Activated B cell treated with CpG ODN at 0.5 μM for 24 hours (primary cell): ENCODE data around the gene ASCL3. TPM values are rescaled to one million over a fixed set of nuclear protein-coding genes. Genes with fewer than 3 reads are reported as not detected.

Experiments used
- ATAC-seq: fragments of 200-7000 bp; cut with Tn5 transposase; one replicate; pipeline ENCODE4 v1.10.0; 2021; ENCODE audit warnings: low read depth, mild to moderate bottlenecking, moderate library complexity
- CTCF ChIA-PET: fragments of 350-600 bp; sonication (Branson Sonifier 250); formaldehyde crosslinking; loops from one replicate; lab custom pipeline; 2021; ENCODE audit warnings: antibody characterized with exemption; lab: Charles Lee
- POLR2A ChIA-PET: fragments of 350-600 bp; sonication (Branson Sonifier 250); formaldehyde crosslinking; loops from one replicate; lab custom pipeline; 2021; ENCODE audit warnings: antibody characterized with exemption; lab: Charles Lee
- DNase-seq: peaks from one replicate; pipeline ENCODE4 v3.0.0; 2022
- H3K27ac Mint-ChIP-seq: one replicate; pipeline ENCODE4 v1.8.0; 2020; ENCODE audit warnings: mixed read lengths
- H3K27me3 Mint-ChIP-seq: one replicate; pipeline ENCODE4 v1.8.0; 2021; ENCODE audit warnings: mixed read lengths
- H3K36me3 Mint-ChIP-seq: one replicate; pipeline ENCODE4 v1.8.0; 2021; ENCODE audit warnings: low read depth, mixed read lengths
- H3K4me1 Mint-ChIP-seq: one replicate; pipeline ENCODE4 v1.8.0; 2021; ENCODE audit warnings: mixed read lengths
- H3K4me3 Mint-ChIP-seq: one replicate; pipeline ENCODE4 v1.8.0; 2020; ENCODE audit warnings: mild to moderate bottlenecking, mixed read lengths
- H3K9me3 Mint-ChIP-seq: one replicate; pipeline ENCODE4 v1.8.0; 2020; ENCODE audit warnings: mixed read lengths
- intact Hi-C: fragments of 100-400 bp; cut with micrococcal nuclease; formaldehyde crosslinking; loops from one replicate; pipeline ENCODE4 v1.15.1; 2024
- total RNA-seq: library from RNA; stranded (reverse); gene quantifications from 2 replicates; pipeline ENCODE4 v1.2.3, GENCODE V29; 2022
- TF ChIP-seq, protein P1 (sequence below): fragments of 200-600 bp; IDR thresholded peaks from one replicate; pipeline ENCODE4 v1.8.0; 2022; ENCODE audit warnings: antibody characterized with exemption, mild to moderate bottlenecking

ASCL3 gene
- total RNA-seq, 1 donor from 2014 or later, result not detected

- Mint-ChIP-seq H3K4me1 (no peaks in the 10 kb centered on the region), H3K27me3 (no peaks in the 10 kb centered on the region), H3K27ac (no peak overlapping the region), H3K9me3 (no peaks in the 10 kb centered on the region), H3K36me3 (peaks cover 23% of the 10 kb centered on the region), H3K4me3 (no peak overlapping the region)
- ChIA-PET POLR2A (interaction anchor here (0.6 to 0.7 kb wide), 2 partner anchors 10 to 1132 kb away, joined by 3 read pairs; no protein-coding TSS in a partner anchor), CTCF (no interaction called here)
- TF ChIP-seq, protein P1, sequence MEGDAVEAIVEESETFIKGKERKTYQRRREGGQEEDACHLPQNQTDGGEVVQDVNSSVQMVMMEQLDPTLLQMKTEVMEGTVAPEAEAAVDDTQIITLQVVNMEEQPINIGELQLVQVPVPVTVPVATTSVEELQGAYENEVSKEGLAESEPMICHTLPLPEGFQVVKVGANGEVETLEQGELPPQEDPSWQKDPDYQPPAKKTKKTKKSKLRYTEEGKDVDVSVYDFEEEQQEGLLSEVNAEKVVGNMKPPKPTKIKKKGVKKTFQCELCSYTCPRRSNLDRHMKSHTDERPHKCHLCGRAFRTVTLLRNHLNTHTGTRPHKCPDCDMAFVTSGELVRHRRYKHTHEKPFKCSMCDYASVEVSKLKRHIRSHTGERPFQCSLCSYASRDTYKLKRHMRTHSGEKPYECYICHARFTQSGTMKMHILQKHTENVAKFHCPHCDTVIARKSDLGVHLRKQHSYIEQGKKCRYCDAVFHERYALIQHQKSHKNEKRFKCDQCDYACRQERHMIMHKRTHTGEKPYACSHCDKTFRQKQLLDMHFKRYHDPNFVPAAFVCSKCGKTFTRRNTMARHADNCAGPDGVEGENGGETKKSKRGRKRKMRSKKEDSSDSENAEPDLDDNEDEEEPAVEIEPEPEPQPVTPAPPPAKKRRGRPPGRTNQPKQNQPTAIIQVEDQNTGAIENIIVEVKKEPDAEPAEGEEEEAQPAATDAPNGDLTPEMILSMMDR, result no peak
- DNase-seq (no peak), ATAC-seq (no peak)
- intact Hi-C loops, result no loop called here
These were observed 20.1 kb downstream of the ASCL3 start for GRCh38 chr11:8922691-8923090.

GRCh38 chr11:8917157-8917825 is 25.5 kb downstream of the ASCL3 start:
- intact Hi-C loops, result no loop called here
- ChIA-PET POLR2A (no interaction called here), CTCF (no interaction called here)
- Mint-ChIP-seq H3K27ac (no peak overlapping the region), H3K4me1 (peaks cover 18% of the 10 kb centered on the region), H3K36me3 (peaks cover 24% of the 10 kb centered on the region), H3K4me3 (no peak overlapping the region), H3K27me3 (no peaks in the 10 kb centered on the region), H3K9me3 (no peaks in the 10 kb centered on the region)
- ATAC-seq, result no peak
- DNase-seq, result no peak
- TF ChIP-seq, protein P1, result no peak

- TF ChIP-seq, protein P1, result no peak
- peaks cover 15% of the 10 kb centered on the region for H3K36me3 Mint-ChIP-seq
- CTCF ChIA-PET, result interaction anchor here (0.8 to 2.5 kb wide), 7 partner anchors 11 to 909 kb away, joined by 3 to 25 read pairs (median 5); no protein-coding TSS in a partner anchor
- no peak for DNase-seq
- no peak for ATAC-seq
- H3K4me3 Mint-ChIP-seq, result no peak overlapping the region
- H3K27me3 Mint-ChIP-seq, result no peaks in the 10 kb centered on the region
- H3K27ac Mint-ChIP-seq, result no peak overlapping the region
- peaks cover 27% of the 10 kb centered on the region for H3K4me1 Mint-ChIP-seq
- POLR2A ChIA-PET, result interaction anchor here (1.2 to 1.3 kb wide), 2 partner anchors 50 to 226 kb away, joined by 3 read pairs; no protein-coding TSS in a partner anchor
- no peaks in the 10 kb centered on the region for H3K9me3 Mint-ChIP-seq
- intact Hi-C loops, result loop anchor here (1.0 to 5.0 kb wide), 4 partner anchors 45 to 1383 kb away; no protein-coding TSS in a partner anchor
These were observed 28.2 kb downstream of the ASCL3 start for GRCh38 chr11:8914661-8915018.

DNA sequence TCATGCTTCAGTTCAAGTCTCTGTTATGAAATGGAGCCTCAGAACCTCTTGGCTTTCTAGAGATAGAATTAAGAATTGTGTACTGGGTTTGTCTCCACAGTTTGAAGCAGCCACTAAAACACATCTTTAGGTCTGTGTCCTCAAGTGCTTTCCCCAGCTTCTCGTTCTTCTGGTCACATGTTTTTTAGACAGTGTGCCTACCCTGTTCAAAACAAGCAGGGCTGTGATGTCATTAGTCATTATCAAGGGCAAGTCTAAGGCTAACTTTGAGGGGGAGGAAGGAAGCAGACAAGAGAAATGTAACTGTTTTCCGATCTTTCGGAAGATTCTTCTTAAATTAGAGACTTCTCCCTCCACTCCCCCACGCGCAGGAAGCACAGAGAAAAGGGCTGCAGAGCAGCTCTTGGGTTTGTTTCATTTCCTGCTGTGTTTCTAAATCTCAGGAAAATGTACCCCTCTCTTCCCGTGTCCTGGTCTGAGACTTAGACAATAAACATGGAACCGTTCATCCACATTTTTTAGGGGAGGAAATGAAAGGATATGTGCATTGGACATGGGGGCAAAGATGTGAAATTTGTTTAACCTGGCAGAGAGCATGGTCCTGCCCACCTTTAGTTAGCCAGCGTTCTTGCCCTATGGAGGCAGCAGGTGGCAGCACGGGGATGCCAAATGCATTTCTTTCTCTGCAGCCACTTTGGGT is 28.7 kb downstream of the ASCL3 start:
- no peak for DNase-seq
- peaks cover 12% of the 10 kb centered on the region for H3K36me3 Mint-ChIP-seq
- peak; percentile 45 for ATAC-seq
- TF ChIP-seq, protein P1, result no peak
- ChIA-PET POLR2A (interaction anchor here (0.6 to 1.3 kb wide), 5 partner anchors 45 to 232 kb away, joined by 3 to 4 read pairs (median 3); partner anchors contain the start of genes RPL27A and TRIM66), CTCF (interaction anchor here (1.1 to 2.5 kb wide), 5 partner anchors 12 to 592 kb away, joined by 3 to 25 read pairs (median 8); no protein-coding TSS in a partner anchor)
- no peaks in the 10 kb centered on the region for H3K27me3 Mint-ChIP-seq
- H3K4me1 Mint-ChIP-seq, result peaks cover 30% of the 10 kb centered on the region
- peak overlapping the region; percentile 64 for H3K4me3 Mint-ChIP-seq
- no peaks in the 10 kb centered on the region for H3K9me3 Mint-ChIP-seq
- peak overlapping the region; percentile 67 for H3K27ac Mint-ChIP-seq
- intact Hi-C loops, result loop anchor here (1.0 to 5.0 kb wide), 4 partner anchors 45 to 1383 kb away; no protein-coding TSS in a partner anchor
